Measurements from ENCODE around the gene GMIP.

Gene GMIP

DNA sequence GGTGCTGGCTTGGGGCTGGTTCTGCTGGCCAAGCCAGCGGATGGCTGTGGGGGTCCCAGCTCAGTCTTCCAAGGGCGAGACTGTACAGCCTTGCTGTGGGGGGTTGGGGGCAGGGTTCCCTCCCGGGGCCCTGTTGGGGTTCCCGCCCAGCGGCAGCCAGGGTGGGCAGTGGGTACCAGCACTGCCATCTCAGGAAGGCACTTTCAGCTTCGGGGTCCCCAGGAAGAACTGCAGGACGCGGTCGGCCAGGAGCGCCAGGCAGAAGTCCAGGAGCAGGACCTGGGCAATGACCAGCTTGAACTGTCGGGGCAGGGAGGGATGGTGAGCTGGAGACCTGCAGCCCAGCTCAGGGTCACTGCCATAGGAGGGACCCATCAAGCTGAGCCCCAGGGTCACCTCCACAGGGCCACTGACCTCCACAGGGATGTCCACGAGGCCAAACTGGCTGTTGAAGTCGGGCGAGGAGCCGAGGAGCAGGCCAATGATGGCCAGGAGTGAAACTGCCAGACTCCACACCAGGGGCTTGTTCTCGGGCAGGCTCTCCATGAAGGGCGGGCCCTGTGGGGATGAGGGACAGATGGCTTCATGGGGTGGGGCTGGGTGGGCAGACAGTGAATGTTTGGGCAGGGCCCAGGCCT, 1.9 kb upstream of the GMIP start:
- no peak for DNase-seq
- Histone ChIP-seq H3K4me1 (peaks cover 0 to 14% (median 8%) of the 10 kb centered on the region in 4 donors), H3K4me3 (no peak overlapping the region), H3K27me3 (no peaks in the 10 kb centered on the region), H3K36me3 (peaks cover 41 to 56% (median 49%) of the 10 kb centered on the region in 3 donors), H3K9me3 (no peaks in the 10 kb centered on the region), H3K27ac (no peak overlapping the region)
- TF ChIP-seq, protein P1, sequence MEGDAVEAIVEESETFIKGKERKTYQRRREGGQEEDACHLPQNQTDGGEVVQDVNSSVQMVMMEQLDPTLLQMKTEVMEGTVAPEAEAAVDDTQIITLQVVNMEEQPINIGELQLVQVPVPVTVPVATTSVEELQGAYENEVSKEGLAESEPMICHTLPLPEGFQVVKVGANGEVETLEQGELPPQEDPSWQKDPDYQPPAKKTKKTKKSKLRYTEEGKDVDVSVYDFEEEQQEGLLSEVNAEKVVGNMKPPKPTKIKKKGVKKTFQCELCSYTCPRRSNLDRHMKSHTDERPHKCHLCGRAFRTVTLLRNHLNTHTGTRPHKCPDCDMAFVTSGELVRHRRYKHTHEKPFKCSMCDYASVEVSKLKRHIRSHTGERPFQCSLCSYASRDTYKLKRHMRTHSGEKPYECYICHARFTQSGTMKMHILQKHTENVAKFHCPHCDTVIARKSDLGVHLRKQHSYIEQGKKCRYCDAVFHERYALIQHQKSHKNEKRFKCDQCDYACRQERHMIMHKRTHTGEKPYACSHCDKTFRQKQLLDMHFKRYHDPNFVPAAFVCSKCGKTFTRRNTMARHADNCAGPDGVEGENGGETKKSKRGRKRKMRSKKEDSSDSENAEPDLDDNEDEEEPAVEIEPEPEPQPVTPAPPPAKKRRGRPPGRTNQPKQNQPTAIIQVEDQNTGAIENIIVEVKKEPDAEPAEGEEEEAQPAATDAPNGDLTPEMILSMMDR (IDR thresholded peaks at IDR 0.05): no peak
- intact Hi-C loops (cut with DNase I; ENCODE audit: low total_unique reads): no loop called here

GRCh38 chr19:19644054-19644388, 564 bp upstream of the GMIP start:
- peak overlapping the region; percentile 60 to 74 for H3K4me3 ChIP-seq
- H3K9me3 ChIP-seq: no peaks in the 10 kb centered on the region
- H3K27ac ChIP-seq: no peak overlapping the region
- intact Hi-C loops (cut with DNase I; ENCODE audit: low total_unique reads): loop anchor here (5.0 kb wide), 1 partner anchor 112 kb away; no protein-coding TSS in a partner anchor
- TF ChIP-seq, protein P1 (IDR thresholded peaks at IDR 0.05): no peak
- H3K27me3 ChIP-seq: no peaks in the 10 kb centered on the region
- no peak for DNase-seq
- peaks cover 0 to 14% (median 8%) of the 10 kb centered on the region in 4 donors for H3K4me1 ChIP-seq
- H3K36me3 ChIP-seq: peaks cover 31 to 43% (median 38%) of the 10 kb centered on the region in 3 donors

DNA sequence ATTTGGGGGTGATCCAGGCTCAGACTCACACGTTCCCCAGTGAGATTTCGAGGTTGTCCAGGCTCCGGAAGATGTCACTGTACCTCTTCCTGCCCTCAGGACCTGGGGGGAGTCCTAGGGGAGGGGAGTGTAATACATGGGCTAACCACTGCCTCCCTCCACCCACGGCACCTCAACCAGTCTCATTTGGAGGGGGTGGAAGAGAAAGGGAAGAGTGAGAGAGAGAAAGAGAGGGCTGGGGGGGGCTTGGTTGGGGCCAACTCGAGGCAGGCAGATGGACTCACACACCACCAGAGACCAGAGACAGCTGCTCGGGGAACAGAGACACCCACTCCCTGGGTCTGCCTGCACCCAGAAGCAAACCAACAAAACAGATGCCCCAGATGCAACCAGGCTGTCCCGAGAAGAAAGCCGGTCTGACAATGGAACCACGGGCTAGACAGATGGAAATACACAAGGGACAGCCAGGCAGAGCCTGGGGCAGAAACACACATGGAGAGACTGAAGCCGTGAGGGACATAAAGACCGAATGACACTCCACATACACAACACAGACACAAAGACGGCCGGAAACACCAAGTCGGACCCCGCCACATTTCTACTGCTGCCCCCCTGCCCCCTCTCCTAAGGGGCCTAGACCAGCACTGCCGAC, 825 bp downstream of the GMIP start:
- Histone ChIP-seq H3K9me3 (no peaks in the 10 kb centered on the region), H3K4me1 (peaks cover 0 to 14% (median 8%) of the 10 kb centered on the region in 4 donors), H3K36me3 (peaks cover 25 to 38% (median 31%) of the 10 kb centered on the region in 3 donors), H3K27me3 (no peaks in the 10 kb centered on the region), H3K4me3 (peak overlapping the region; percentile 60 to 74), H3K27ac (peak overlapping the region; percentile 49 to 56)
- TF ChIP-seq, protein P1 (IDR thresholded peaks at IDR 0.05): no peak
- DNase-seq: no peak
- intact Hi-C loops (cut with DNase I; ENCODE audit: low total_unique reads): loop anchor here (5.0 kb wide), 1 partner anchor 110 kb away; no protein-coding TSS in a partner anchor

GRCh38 chr19:19637523-19638251, 5.8 kb downstream of the GMIP start:
- DNase-seq: no peak
- TF ChIP-seq, protein P1 (IDR thresholded peaks at IDR 0.05): no peak
- Histone ChIP-seq H3K36me3 (peaks cover 6 to 47% (median 23%) of the 10 kb centered on the region in 3 donors), H3K4me1 (peaks cover 0 to 4% (median 1%) of the 10 kb centered on the region in 4 donors), H3K4me3 (no peak overlapping the region), H3K27ac (no peak overlapping the region), H3K9me3 (no peaks in the 10 kb centered on the region), H3K27me3 (no peaks in the 10 kb centered on the region)
- intact Hi-C loops (cut with DNase I; ENCODE audit: low total_unique reads): no loop called here

- no peak overlapping the region for H3K27ac ChIP-seq
- no peaks in the 10 kb centered on the region for H3K4me1 ChIP-seq
- no peak overlapping the region for H3K4me3 ChIP-seq
- H3K36me3 ChIP-seq: peaks cover 6 to 51% (median 25%) of the 10 kb centered on the region in 3 donors
- H3K27me3 ChIP-seq: no peaks in the 10 kb centered on the region
- intact Hi-C loops (cut with DNase I; ENCODE audit: low total_unique reads): no loop called here
- TF ChIP-seq, protein P1 (IDR thresholded peaks at IDR 0.05): no peak
- DNase-seq: no peak
- H3K9me3 ChIP-seq: no peaks in the 10 kb centered on the region
These were observed 6.3 kb downstream of the GMIP start for GRCh38 chr19:19637186-19637522.
